ENCODE data around the gene SPPL2B. TPM values are rescaled to one million over a fixed set of nuclear protein-coding genes. Genes with fewer than 3 reads are reported as not detected.

The SPPL2B gene
- total RNA-seq, 1 donor from 2014 or later: 54.3 TPM

DNA sequence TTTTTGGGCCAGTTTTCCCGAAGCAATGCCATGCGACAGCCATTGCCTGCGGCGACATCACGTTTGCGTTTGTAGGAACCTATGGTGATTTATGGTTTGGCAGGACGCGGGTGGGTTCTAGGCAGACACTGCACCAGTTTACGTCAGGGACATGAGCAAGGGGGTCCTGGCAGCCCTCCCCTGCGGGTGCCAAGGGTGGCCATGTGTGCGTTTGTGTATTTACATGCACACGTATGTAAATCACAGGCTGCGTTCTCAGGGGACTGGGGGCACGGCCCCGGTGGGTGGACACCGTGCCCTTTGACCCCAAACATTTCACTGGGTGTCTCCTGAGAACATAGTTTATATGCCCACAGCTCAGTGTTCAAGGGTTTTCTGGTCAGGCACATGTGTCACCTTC, 22.2 kb downstream of the SPPL2B start:
- Histone ChIP-seq H3K9me3 (no peaks in the 10 kb centered on the region), H3K27ac (no peak overlapping the region), H3K4me3 (no peak overlapping the region), H3K36me3 (peaks cover 0 to 28% of the 10 kb centered on the region in 2 donors), H3K4me1 (no peaks in the 10 kb centered on the region), H3K27me3 (no peaks in the 10 kb centered on the region)
- no peak for DNase-seq (ENCODE audit: extremely low spot score in 2 of 2)
- intact Hi-C loops (cut with DNase I): no loop called here
- TF ChIP-seq POLR2AphosphoS5 (IDR thresholded peaks at IDR 0.05; ENCODE audit: insufficient read depth in 1 of 2, low read depth in 1 of 2): no peak
- TF ChIP-seq, protein P1, sequence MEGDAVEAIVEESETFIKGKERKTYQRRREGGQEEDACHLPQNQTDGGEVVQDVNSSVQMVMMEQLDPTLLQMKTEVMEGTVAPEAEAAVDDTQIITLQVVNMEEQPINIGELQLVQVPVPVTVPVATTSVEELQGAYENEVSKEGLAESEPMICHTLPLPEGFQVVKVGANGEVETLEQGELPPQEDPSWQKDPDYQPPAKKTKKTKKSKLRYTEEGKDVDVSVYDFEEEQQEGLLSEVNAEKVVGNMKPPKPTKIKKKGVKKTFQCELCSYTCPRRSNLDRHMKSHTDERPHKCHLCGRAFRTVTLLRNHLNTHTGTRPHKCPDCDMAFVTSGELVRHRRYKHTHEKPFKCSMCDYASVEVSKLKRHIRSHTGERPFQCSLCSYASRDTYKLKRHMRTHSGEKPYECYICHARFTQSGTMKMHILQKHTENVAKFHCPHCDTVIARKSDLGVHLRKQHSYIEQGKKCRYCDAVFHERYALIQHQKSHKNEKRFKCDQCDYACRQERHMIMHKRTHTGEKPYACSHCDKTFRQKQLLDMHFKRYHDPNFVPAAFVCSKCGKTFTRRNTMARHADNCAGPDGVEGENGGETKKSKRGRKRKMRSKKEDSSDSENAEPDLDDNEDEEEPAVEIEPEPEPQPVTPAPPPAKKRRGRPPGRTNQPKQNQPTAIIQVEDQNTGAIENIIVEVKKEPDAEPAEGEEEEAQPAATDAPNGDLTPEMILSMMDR (IDR thresholded peaks at IDR 0.05): no peak
- no peak for TF ChIP-seq POLR2A (IDR thresholded peaks at IDR 0.05)

DNA sequence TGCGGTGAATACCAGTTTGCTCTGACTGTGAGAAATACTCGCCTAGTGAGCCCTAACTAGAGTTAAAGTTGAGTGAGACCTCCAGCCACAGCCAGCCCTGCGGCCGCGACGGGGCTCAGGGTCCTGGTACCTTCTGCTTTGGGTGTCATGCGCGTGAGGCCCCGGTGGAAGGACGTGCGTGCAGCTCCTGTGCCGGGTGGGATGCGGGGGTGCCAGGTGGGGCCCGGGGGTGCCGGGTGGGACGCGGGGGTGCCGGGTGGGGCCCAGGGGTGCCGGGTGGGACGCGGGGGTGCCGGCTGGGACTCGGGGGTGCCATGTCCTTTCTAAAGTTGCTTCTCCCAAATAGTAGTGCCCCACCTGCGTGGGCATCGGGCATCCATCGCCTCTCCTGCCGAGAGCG, 23.1 kb downstream of the SPPL2B start:
- DNase-seq (ENCODE audit: extremely low spot score in 2 of 2): no peak
- H3K9me3 ChIP-seq: no peaks in the 10 kb centered on the region
- TF ChIP-seq POLR2A (IDR thresholded peaks at IDR 0.05): no peak
- TF ChIP-seq POLR2AphosphoS5 (IDR thresholded peaks at IDR 0.05; ENCODE audit: insufficient read depth in 1 of 2, low read depth in 1 of 2): no peak
- TF ChIP-seq, protein P1 (IDR thresholded peaks at IDR 0.05): no peak
- intact Hi-C loops (cut with DNase I): no loop called here
- no peaks in the 10 kb centered on the region for H3K27me3 ChIP-seq
- H3K4me1 ChIP-seq: no peaks in the 10 kb centered on the region
- no peak overlapping the region for H3K4me3 ChIP-seq
- no peak overlapping the region for H3K27ac ChIP-seq
- H3K36me3 ChIP-seq: peaks cover 0 to 26% of the 10 kb centered on the region in 2 donors

DNA sequence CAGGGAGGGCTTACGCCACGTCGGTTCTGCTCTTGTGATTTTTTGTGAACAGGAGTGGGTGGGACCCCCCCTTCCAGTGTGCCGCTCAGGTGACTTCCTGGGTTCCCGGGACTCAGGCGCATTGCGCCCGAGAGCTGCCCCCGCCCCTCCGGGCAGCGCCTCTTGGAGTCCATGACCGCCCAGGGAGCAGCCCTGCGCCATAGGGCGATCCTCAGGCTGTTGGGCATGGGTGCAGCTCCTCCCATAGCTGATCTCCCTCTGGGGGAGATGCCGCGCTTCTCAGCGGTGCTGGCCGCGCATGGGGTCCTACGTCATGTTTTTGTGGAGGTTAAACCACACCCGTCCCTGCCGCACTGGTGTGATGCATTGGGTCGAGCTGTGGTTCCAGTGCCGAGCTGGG, 23.6 kb downstream of the SPPL2B start:
- Histone ChIP-seq H3K9me3 (no peaks in the 10 kb centered on the region), H3K36me3 (peaks cover 0 to 24% of the 10 kb centered on the region in 2 donors), H3K27me3 (no peaks in the 10 kb centered on the region), H3K27ac (no peak overlapping the region), H3K4me3 (no peak overlapping the region), H3K4me1 (no peaks in the 10 kb centered on the region)
- no peak for DNase-seq (ENCODE audit: extremely low spot score in 2 of 2)
- intact Hi-C loops (cut with DNase I): no loop called here
- TF ChIP-seq, protein P1 (IDR thresholded peaks at IDR 0.05): no peak
- TF ChIP-seq POLR2AphosphoS5 (IDR thresholded peaks at IDR 0.05; ENCODE audit: insufficient read depth in 1 of 2, low read depth in 1 of 2) (no peak), POLR2A (IDR thresholded peaks at IDR 0.05) (no peak)

- Histone ChIP-seq H3K4me1 (no peaks in the 10 kb centered on the region), H3K4me3 (no peak overlapping the region), H3K36me3 (peaks cover 0 to 24% of the 10 kb centered on the region in 2 donors), H3K27ac (no peak overlapping the region), H3K27me3 (no peaks in the 10 kb centered on the region), H3K9me3 (no peaks in the 10 kb centered on the region)
- intact Hi-C loops (cut with DNase I): no loop called here
- no peak for DNase-seq (ENCODE audit: extremely low spot score in 2 of 2)
- no peak for TF ChIP-seq POLR2AphosphoS5 (IDR thresholded peaks at IDR 0.05; ENCODE audit: insufficient read depth in 1 of 2, low read depth in 1 of 2)
- TF ChIP-seq POLR2A (IDR thresholded peaks at IDR 0.05): no peak
- TF ChIP-seq, protein P1 (IDR thresholded peaks at IDR 0.05): no peak
Observed at GRCh38 chr19:2353159-2353886, 24.8 kb downstream of the SPPL2B start.

- no peaks in the 10 kb centered on the region for H3K9me3 ChIP-seq
- TF ChIP-seq POLR2AphosphoS5 (IDR thresholded peaks at IDR 0.05; ENCODE audit: insufficient read depth in 1 of 2, low read depth in 1 of 2): no peak
- TF ChIP-seq, protein P1 (IDR thresholded peaks at IDR 0.05): no peak
- TF ChIP-seq POLR2A (IDR thresholded peaks at IDR 0.05): no peak
Observed at GRCh38 chr19:2353887-2354592, 25.6 kb downstream of the SPPL2B start.

More at GRCh38 chr19:2353887-2354592, 25.6 kb downstream of the SPPL2B start:
- Histone ChIP-seq H3K4me1 (no peaks in the 10 kb centered on the region), H3K36me3 (peaks cover 0 to 18% of the 10 kb centered on the region in 2 donors), H3K27ac (no peak overlapping the region), H3K4me3 (no peak overlapping the region), H3K27me3 (no peaks in the 10 kb centered on the region)
- intact Hi-C loops (cut with DNase I): no loop called here
- DNase-seq (ENCODE audit: extremely low spot score in 2 of 2): no peak
